PFSK-1 (cell line): ENCODE measurements around the gene MITF.

Experiments used
- FOXP2 ChIP-seq: optimal IDR thresholded peaks from 2 replicates; pipeline ENCODE3; 2011; ENCODE audit warnings: borderline replicate concordance, control low read depth, inconsistent platforms; ENCODE audit not compliant: insufficient read depth; ENCODE audit errors: extremely low read length, extremely low read depth
- POLR2AphosphoS5 ChIP-seq: IDR thresholded peaks from 2 replicates; pipeline ENCODE4 v1.6.1; 2012; ENCODE audit warnings: low read depth, mild to moderate bottlenecking, control low read depth, low read length, moderate library complexity
- REST ChIP-seq, 2 experiments: IDR thresholded peaks; 2 replicates each; pipeline versions ENCODE4 v1.6.1 to v1.8.0; 2011 to 2012; ENCODE audit warnings: low read depth in 2 of 2, low read length in 2 of 2, control low read depth in 1 of 2, inconsistent platforms in 1 of 2, mild to moderate bottlenecking in 1 of 2, moderate library complexity in 1 of 2; ENCODE audit not compliant: insufficient read depth in 1 of 2
- SIN3A ChIP-seq: IDR thresholded peaks from 2 replicates; pipeline ENCODE4 v1.6.1; 2012; ENCODE audit warnings: mild to moderate bottlenecking, low read length, moderate library complexity, borderline replicate concordance; ENCODE audit not compliant: insufficient read depth
- TAF1 ChIP-seq: IDR thresholded peaks from 2 replicates; pipeline ENCODE4 v1.6.1; 2012; ENCODE audit warnings: low read length, control low read depth, borderline replicate concordance; ENCODE audit not compliant: insufficient read depth

MITF gene

GRCh38 chr3:69815970-69816369 is 76.7 kb downstream of the MITF start:
- TF ChIP-seq POLR2AphosphoS5, result no peak
- no peak for TF ChIP-seq REST (IDR thresholded peaks at IDR 0.05; ENCODE audit: insufficient read depth in 1 of 2, low read depth in 2 of 2, low read length in 2 of 2)
- no peak for TF ChIP-seq FOXP2
- no peak for TF ChIP-seq TAF1
- no peak for TF ChIP-seq SIN3A

GRCh38 chr3:69817988-69818387 is 78.7 kb downstream of the MITF start:
- TF ChIP-seq SIN3A, result no peak
- TF ChIP-seq REST (IDR thresholded peaks at IDR 0.05; ENCODE audit: insufficient read depth in 1 of 2, low read depth in 2 of 2, low read length in 2 of 2), result no peak
- no peak for TF ChIP-seq TAF1
- no peak for TF ChIP-seq POLR2AphosphoS5
- TF ChIP-seq FOXP2, result no peak

- TF ChIP-seq POLR2AphosphoS5, result no peak
- no peak for TF ChIP-seq SIN3A
- TF ChIP-seq REST (IDR thresholded peaks at IDR 0.05; ENCODE audit: insufficient read depth in 1 of 2, low read depth in 2 of 2, low read length in 2 of 2), result no peak
- TF ChIP-seq TAF1, result no peak
- TF ChIP-seq FOXP2, result no peak
These were observed 80.0 kb downstream of the MITF start for GRCh38 chr3:69819282-69819681.

- TF ChIP-seq SIN3A, result no peak
- TF ChIP-seq TAF1, result no peak
- TF ChIP-seq REST (IDR thresholded peaks at IDR 0.05; ENCODE audit: insufficient read depth in 1 of 2, low read depth in 2 of 2, low read length in 2 of 2), result no peak
- no peak for TF ChIP-seq FOXP2
- no peak for TF ChIP-seq POLR2AphosphoS5
These were observed 81.9 kb downstream of the MITF start for GRCh38 chr3:69821133-69821532.

- no peak for TF ChIP-seq TAF1
These were observed 84.5 kb downstream of the MITF start for GRCh38 chr3:69823743-69824142.

GRCh38 chr3:69825446-69825845 is 86.2 kb downstream of the MITF start:
- TF ChIP-seq REST (IDR thresholded peaks at IDR 0.05; ENCODE audit: insufficient read depth in 1 of 2, low read depth in 2 of 2, low read length in 2 of 2) (no peak), FOXP2 (no peak)
